GM18498 (cell line): ENCODE measurements around the gene PCSK5.
A peak's percentile ranks its signal among the peaks of the same experiment; 100 is the strongest.
"Not testable (repeated sequence)": the region's sequence is repeated elsewhere in the genome, so short reads cannot be mapped to it uniquely, and the experiment has no call there.

Experiments used
- ATAC-seq: cut with Tn5 transposase; IDR thresholded peaks from one replicate; pipeline ENCODE4 v1.9.1; 2021; ENCODE audit warnings: mild to moderate bottlenecking, moderate library complexity; ENCODE audit not compliant: unreplicated experiment

PCSK5 gene

DNA sequence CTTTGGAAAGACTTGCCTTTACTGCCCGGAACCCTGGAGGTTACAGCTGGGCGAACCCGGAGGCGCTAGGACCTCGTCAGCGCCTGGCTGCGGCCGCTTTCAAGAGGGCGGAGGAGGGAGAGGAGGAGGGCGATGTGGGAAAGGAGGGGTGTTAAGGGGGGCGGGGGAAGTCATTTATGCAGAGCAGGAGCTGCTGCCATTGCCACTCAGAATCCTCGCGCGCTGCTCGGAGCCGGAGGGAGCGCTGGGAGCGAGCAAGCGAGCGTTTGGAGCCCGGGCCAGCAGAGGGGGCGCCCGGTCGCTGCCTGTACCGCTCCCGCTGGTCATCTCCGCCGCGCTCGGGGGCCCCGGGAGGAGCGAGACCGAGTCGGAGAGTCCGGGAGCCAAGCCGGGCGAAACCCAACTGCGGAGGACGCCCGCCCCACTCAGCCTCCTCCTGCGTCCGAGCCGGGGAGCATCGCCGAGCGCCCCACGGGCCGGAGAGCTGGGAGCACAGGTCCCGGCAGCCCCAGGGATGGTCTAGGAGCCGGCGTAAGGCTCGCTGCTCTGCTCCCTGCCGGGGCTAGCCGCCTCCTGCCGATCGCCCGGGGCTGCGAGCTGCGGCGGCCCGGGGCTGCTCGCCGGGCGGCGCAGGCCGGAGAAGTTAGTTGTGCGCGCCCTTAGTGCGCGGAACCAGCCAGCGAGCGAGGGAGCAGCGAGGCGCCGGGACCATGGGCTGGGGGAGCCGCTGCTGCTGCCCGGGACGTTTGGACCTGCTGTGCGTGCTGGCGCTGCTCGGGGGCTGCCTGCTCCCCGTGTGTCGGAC is at the start of gene PCSK5:
Gene PCSK5, plus strand, starts transcription at position 202 of the 805 bp plus-strand sequence. Its CDS starts 509 bp downstream, at position 711.
- ATAC-seq: peak; percentile 89

DNA sequence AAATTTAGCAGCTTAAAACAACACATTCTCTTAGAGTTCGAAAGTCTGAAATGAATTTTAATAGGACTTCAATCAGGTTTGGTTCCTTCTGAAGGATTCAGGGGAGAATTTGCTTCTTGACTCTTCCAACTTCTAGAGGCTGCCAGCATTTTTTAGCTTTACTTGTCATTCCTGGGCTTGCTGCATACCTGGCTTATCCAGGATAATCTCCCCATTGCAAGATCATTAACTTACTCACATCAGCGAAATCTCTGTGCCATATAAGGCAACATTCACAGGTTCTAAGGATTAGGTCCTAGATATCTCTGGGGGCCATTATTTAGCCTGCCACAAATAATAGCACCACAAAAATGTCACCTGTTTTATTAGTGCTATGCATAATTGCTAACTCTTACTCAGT is 46.2 kb upstream of the PCSK5 start:
- no peak for ATAC-seq

- ATAC-seq: no peak
Measured at GRCh38 chr9:75845806-75846205, 44.7 kb upstream of the PCSK5 start.

DNA sequence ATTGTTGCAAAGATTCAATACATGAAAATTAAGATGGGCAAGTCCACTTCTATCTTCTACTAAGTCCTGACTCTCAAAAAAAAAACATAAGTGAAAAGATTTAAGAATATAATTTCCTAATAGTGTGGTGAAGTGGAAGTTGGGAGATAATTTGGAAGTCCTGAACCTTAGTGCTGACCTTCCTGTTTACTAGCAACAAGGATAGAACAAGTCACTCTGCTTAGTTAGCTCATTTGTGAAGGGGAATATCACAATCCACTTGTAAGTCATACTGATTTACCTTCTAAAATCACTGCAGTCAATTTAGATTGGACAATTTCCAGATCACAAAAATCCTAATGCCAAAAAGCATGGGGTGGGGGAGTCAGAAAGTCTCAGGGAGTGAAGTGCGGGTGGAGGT is 43.4 kb upstream of the PCSK5 start:
- no peak for ATAC-seq

- no peak for ATAC-seq
Measured at GRCh38 chr9:75850459-75851200, 39.8 kb upstream of the PCSK5 start.

GRCh38 chr9:75851917-75852316 is 38.6 kb upstream of the PCSK5 start:
- no peak for ATAC-seq

DNA sequence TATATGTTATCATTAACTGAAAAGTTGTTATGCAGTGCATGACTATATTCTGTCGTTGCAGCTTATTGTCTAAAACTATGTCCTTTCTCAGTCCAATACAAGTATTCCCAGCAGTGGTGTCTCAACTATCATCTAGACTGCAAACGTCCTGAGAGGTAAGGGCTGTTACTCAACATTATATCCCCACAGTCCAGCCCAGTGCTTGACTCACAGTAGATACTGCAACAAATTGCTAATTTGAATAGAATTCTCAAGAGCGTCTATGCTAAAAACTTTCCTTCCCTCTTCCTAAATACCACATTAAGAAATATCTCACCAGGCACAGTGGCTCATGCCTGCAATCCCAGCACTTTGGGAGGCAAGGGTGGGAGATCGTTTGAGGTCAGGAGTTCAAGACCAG is 37.7 kb upstream of the PCSK5 start:
- ATAC-seq: no peak

DNA sequence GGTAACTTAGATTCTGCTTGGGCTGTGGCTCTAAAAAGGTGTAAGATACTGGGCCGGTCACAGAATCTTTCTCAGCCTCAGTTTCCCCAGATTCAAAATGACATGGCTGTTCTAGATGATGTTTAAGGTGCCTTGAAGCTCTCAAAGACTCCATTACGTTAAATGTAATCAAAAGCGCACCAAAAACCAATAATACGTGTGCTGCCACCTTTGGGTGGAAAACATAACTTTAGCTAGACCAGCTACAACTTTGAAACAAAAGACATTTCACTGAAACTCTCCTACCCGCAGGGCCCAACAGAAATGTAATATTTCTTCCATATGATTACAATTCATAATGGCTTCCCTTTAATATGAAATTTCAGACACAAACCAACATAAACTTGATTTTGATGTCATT is 35.0 kb upstream of the PCSK5 start:
- ATAC-seq: no peak

- no peak for ATAC-seq
Measured at GRCh38 chr9:75858497-75859092, 31.9 kb upstream of the PCSK5 start.

- no peak for ATAC-seq
Measured at GRCh38 chr9:75864266-75864665, 26.2 kb upstream of the PCSK5 start.

GRCh38 chr9:75866273-75866871 is 24.1 kb upstream of the PCSK5 start:
- no peak for ATAC-seq

- ATAC-seq: not testable (repeated sequence)
Measured at GRCh38 chr9:75868526-75868925, 21.9 kb upstream of the PCSK5 start.

DNA sequence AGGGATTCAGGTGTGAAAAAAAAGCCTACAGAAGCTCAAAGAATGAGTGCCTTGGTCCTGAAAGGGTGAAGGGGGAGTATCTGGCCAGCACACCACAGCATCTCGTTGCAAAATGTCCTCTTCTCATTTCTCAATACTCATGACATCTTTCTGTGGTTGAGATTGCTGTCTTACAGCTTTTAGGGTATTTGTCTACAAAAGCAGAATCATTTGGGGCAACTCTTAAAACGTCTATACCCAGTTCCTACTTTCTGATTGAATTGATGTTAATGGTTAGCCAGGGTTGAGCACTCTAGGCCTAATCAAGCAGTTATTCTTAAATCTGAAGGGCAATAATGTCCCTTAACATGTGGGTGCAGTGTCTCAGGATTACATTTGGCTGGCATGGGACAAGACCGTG is 21.2 kb upstream of the PCSK5 start:
- peak; percentile 47 for ATAC-seq

- ATAC-seq: no peak
Measured at GRCh38 chr9:75870450-75870849, 20.0 kb upstream of the PCSK5 start.

DNA sequence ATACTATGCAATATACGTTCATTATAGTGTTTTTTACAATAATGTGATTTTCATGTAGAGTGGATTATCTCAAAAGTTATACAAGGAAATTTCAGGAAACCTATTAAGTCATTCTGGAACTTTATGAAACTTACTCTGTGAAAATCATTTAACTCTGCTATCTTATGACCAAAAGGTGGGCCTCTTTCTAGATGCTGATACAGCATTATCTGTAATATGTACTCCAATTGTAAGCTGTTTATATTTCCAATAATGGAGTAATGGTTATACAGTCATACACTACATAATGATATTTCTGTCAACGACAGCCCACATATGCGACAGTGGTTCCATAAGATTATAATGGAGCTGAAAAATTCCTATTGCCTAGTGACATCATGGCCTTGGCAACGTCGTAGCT is 18.8 kb upstream of the PCSK5 start:
- no peak for ATAC-seq

- no peak for ATAC-seq
Measured at GRCh38 chr9:75873712-75874111, 16.8 kb upstream of the PCSK5 start.

- no peak for ATAC-seq
Measured at GRCh38 chr9:75876999-75877640, 13.4 kb upstream of the PCSK5 start.

GRCh38 chr9:75878488-75878860 is 12.0 kb upstream of the PCSK5 start:
- ATAC-seq: no peak

DNA sequence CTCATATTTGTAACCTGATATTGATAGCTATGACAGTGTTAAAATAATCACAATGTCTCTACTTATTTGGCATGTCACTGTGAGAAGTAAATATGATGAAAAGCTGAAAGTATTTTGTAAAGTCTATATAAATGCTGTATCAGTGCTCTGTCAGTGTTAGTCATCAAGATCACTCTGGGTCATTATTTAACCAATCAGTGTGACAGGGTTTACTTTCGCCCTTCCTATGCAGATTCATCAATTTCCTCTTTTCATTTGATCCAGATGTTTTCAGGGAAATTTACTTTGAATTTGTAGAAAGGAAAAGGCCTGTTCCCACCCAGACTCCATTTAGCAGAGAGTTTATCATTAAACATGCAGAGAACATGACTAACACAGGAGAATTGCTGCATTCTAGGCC is 9.9 kb upstream of the PCSK5 start:
- ATAC-seq: no peak

GRCh38 chr9:75881761-75882160 is 8.7 kb upstream of the PCSK5 start:
- ATAC-seq: no peak

DNA sequence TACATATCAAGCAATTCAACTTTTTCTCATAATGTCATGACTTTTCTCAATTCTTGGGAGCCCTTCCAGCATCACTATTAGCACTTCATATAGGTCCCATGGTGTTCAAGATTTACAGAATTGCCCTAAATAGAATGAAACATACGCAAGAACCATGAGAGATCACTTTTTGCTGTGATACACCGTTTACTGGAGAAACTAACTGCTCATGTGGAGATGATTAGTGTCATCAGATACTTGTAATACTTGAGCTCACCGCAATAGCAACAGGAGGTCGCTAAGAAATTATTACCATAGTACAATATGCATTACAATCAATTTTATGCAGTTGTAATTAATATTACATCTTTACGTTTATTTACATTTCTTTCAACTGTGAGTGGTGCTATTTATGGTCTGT is 4.8 kb upstream of the PCSK5 start:
- no peak for ATAC-seq
